Measurements from ENCODE around the gene PDE6B.

Gene PDE6B

GRCh38 chr4:579543-580175 is 45.7 kb upstream of the PDE6B start:
- no peak for DNase-seq (ENCODE audit: low read depth)
- TF ChIP-seq CTCF (IDR thresholded peaks at IDR 0.05; ENCODE audit: low read length, missing control alignments): no peak
- H3K4me3 ChIP-seq (replicated peaks; ENCODE audit: low read depth, low read length): no peak overlapping the region

DNA sequence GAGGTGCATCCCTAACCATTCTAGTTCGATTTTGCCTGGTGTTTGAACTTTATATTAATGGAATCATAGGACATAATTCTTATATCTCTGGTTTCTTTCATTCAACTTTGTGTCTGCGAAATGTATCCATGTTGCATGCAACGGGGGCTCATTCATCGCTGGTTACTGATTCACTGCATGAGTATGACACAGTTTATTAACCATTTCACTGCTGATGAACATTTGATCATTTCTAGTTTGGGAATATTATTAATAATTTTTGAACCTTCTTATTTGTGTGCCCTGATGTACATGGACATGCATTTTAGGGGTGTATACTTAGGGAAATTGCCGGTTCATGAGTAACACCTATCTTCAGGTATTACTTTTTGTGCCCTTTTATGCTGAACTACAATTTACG is 44.2 kb upstream of the PDE6B start:
- no peak for TF ChIP-seq CTCF (IDR thresholded peaks at IDR 0.05; ENCODE audit: low read length, missing control alignments)
- DNase-seq (ENCODE audit: low read depth): no peak
- H3K4me3 ChIP-seq (replicated peaks; ENCODE audit: low read depth, low read length): no peak overlapping the region

- no peak for DNase-seq (ENCODE audit: low read depth)
- TF ChIP-seq CTCF (IDR thresholded peaks at IDR 0.05; ENCODE audit: low read length, missing control alignments): no peak
- H3K4me3 ChIP-seq (replicated peaks; ENCODE audit: low read depth, low read length): no peak overlapping the region
Observed at GRCh38 chr4:581753-582361, 43.5 kb upstream of the PDE6B start.

DNA sequence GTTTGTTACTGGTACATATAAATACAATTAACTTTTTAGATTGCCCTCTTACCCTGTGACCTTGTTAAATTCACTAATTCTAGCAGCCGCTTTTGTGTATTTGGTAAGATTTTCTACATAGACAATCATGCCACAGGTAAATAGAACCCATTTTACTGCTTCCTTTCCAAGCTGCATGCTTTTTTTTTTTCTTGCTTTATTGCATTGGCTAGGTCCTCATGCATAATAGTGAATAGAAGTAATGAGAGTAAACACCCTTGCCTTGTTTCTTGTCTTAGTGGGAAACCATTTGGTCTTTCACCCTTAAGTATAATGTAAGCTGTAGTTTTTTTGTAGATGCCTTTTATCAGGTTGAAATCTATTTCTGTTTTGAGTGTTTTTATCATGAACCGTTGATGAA is 41.6 kb upstream of the PDE6B start:
- no peak for DNase-seq (ENCODE audit: low read depth)
- H3K4me3 ChIP-seq (replicated peaks; ENCODE audit: low read depth, low read length): no peak overlapping the region
- no peak for TF ChIP-seq CTCF (IDR thresholded peaks at IDR 0.05; ENCODE audit: low read length, missing control alignments)

DNA sequence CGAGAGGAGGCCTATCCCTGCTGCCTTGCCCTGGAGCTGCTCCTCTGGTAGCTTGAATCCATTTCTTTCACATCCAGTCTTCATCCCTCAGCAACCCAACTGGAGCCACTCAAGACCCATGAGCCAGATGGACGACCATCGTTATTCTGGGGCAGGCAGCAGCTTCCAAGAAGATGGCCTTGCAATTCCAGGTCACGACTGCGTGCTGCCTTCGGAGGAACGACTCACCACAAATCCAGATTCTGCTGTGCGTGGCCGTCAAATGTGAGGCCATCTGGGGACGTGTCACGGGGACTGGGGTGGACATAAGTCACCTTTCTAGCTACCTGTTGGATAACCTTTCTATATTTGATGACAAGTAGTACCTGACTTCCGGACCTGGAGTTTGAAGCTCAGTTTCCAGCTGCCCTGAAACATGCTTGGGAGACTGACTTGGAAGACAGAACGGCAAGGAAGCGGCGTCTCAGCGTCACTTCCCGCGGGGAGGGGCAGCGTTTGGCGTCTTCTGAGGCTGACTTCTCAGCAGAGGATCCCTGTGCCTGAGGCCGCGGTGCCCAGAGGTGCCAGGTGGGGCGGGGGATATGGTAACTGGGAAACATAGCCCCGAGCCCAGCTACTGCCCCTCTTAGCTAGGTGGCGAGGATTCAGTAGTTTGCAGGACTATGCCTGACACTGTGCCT is 37.6 kb upstream of the PDE6B start:
- no peak for TF ChIP-seq CTCF (IDR thresholded peaks at IDR 0.05; ENCODE audit: low read length, missing control alignments)
- no peak overlapping the region for H3K4me3 ChIP-seq (replicated peaks; ENCODE audit: low read depth, low read length)
- no peak for DNase-seq (ENCODE audit: low read depth)

- H3K4me3 ChIP-seq (replicated peaks; ENCODE audit: low read depth, low read length): no peak overlapping the region
- TF ChIP-seq CTCF (IDR thresholded peaks at IDR 0.05; ENCODE audit: low read length, missing control alignments): no peak
- DNase-seq (ENCODE audit: low read depth): no peak
Observed at GRCh38 chr4:588351-588849, 37.0 kb upstream of the PDE6B start.

Measured in fibroblast of pulmonary artery (primary cell).